ENCODE results near the gene GRK3.
"Not testable (repeated sequence)": the region's sequence is repeated elsewhere in the genome, so short reads cannot be mapped to it uniquely, and the experiment has no call there.

GRK3 gene

DNA sequence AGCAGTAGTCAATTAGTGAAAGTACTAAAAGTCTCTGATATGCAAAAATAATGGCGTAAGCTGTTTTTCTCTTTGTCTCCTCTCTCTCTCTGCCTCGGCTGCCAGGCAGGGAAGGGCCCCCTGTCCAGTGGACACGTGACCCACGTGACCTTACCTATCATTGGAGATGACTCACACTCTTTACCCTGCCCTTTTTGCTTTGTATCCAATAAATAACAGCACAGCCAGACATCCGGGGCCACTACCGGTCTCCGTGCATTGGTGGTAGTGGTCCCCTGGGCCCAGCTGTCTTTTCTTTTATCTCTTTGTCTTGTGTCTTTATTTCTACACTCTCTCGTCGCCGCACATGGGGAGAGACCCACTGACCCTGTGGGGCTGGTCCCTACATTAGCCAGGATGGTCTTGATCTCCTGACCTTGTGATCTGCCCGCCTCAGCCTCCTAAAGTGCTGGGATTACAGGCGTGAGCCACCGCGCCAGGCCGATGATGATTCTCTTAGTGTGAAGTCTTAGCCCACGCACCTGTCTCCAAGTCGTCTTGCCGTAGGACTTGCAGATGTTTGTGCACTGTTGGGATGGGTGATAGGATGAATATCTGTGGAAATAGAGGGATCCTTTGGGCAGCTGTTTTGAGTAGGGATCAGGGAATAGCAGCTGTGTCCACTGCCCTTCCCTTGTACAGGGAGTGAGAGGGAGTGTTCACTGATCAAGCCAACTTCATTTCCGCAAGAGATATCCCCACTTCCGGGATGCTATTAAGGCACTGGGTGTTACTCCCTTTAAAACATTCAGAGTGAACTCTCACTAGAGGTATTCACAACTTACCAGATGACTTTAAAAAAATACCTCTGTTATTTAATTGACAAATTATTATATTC is 61.5 kb downstream of the GRK3 start:
- H3K36me3 ChIP-seq (ENCODE audit: insufficient read depth, low read length); H3K4me3 ChIP-seq (ENCODE audit: low read depth, low read length); H2AFZ ChIP-seq (ENCODE audit: low read length, unreplicated experiment); H3K27me3 ChIP-seq (ENCODE audit: insufficient read depth, low read length); H3K79me2 ChIP-seq (ENCODE audit: control insufficient read depth, insufficient read depth, low read length, unreplicated experiment); H3K27ac ChIP-seq (ENCODE audit: low read depth, low read length); H3K4me1 ChIP-seq (ENCODE audit: control insufficient read depth, insufficient read depth, low read length, unreplicated experiment): not testable (repeated sequence)

DNA sequence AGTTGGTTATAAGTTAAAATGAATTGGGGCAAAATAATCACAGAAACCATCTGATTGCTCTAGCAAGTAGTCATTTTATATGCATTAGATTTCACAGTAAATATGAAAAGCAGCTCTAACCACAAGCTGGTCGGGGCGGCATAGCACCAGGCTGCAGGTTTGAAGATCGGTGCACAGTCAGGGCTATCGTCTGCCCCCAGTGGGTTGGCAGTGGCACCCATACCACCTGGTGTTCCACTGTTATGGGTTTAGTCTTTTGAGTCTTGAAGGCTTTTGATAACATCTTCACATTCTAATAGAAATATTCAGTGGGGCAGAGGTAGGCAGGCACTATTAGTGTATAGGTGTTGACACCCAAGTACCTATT is 62.1 kb downstream of the GRK3 start:
- H3K36me3 ChIP-seq (ENCODE audit: insufficient read depth, low read length), result no peaks in the 10 kb centered on the region
- no peak overlapping the region for H3K27ac ChIP-seq (ENCODE audit: low read depth, low read length)
- no peaks in the 10 kb centered on the region for H3K79me2 ChIP-seq (ENCODE audit: control insufficient read depth, insufficient read depth, low read length, unreplicated experiment)
- H3K4me3 ChIP-seq (ENCODE audit: low read depth, low read length), result no peak overlapping the region
- H3K4me1 ChIP-seq (ENCODE audit: control insufficient read depth, insufficient read depth, low read length, unreplicated experiment), result no peaks in the 10 kb centered on the region
- no peak overlapping the region for H2AFZ ChIP-seq (ENCODE audit: low read length, unreplicated experiment)
- H3K27me3 ChIP-seq (ENCODE audit: insufficient read depth, low read length), result 0 out of 2 replicates have a peak, but pooled peaks cover 4% of the 10 kb centered on the region

DNA sequence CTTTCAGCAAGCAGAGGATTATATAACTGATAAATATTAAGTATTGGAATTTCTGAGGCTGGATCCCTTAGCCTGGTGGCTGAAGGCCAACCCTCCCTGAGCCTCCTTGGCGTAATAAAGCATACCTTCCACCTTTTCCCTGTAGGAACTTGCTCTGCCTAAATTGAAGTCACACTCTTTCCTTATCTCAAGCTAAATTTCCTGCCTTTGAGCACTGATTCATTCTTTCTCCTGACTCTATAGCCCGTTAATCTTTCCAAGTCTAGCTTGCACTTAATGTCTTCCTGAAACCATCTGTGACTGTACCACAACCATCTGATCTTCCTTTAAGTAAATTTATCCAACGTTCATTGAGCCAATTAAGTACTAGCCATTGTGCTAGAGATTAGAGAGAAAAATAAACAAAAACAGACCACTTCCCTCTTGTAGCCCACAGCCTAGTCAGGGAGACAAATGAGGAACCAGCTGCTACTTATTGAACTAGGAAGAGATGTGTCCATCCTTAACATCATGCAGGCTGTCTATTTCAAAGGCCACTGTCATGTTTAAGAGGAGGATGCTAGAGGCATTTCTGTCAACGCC is 62.9 kb downstream of the GRK3 start:
- Histone ChIP-seq H3K79me2 (ENCODE audit: control insufficient read depth, insufficient read depth, low read length, unreplicated experiment) (no peaks in the 10 kb centered on the region), H3K4me1 (ENCODE audit: control insufficient read depth, insufficient read depth, low read length, unreplicated experiment) (no peaks in the 10 kb centered on the region), H3K36me3 (ENCODE audit: insufficient read depth, low read length) (no peaks in the 10 kb centered on the region), H2AFZ (ENCODE audit: low read length, unreplicated experiment) (no peak overlapping the region), H3K4me3 (ENCODE audit: low read depth, low read length) (no peak overlapping the region), H3K27me3 (ENCODE audit: insufficient read depth, low read length) (0 out of 2 replicates have a peak, but pooled peaks cover 4% of the 10 kb centered on the region), H3K27ac (ENCODE audit: low read depth, low read length) (no peak overlapping the region)

DNA sequence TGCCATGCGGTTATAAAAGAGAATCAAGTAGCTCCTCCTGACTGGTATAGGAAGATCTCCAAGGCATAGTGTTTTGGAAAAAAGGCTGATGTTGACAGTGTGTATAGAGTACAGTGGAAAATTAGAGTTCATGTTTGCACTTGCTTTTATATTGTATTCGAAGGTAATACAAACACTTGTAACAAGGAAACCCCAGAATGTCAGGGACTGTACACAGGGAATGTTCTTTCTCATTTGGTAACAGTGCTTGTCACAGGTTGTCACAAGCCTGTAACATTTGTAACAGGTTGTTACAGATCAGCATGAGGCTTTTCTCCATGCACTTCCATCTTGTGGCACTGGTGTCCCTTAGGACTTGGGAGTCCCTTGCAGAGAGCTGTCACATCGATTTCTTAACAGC is 64.0 kb downstream of the GRK3 start:
- Histone ChIP-seq H3K4me1 (ENCODE audit: control insufficient read depth, insufficient read depth, low read length, unreplicated experiment) (no peaks in the 10 kb centered on the region), H3K79me2 (ENCODE audit: control insufficient read depth, insufficient read depth, low read length, unreplicated experiment) (no peaks in the 10 kb centered on the region), H3K27ac (ENCODE audit: low read depth, low read length) (no peak overlapping the region), H3K27me3 (ENCODE audit: insufficient read depth, low read length) (0 out of 2 replicates have a peak, but pooled peaks cover 4% of the 10 kb centered on the region), H3K36me3 (ENCODE audit: insufficient read depth, low read length) (no peaks in the 10 kb centered on the region), H3K4me3 (ENCODE audit: low read depth, low read length) (no peak overlapping the region), H2AFZ (ENCODE audit: low read length, unreplicated experiment) (no peak overlapping the region)

DNA sequence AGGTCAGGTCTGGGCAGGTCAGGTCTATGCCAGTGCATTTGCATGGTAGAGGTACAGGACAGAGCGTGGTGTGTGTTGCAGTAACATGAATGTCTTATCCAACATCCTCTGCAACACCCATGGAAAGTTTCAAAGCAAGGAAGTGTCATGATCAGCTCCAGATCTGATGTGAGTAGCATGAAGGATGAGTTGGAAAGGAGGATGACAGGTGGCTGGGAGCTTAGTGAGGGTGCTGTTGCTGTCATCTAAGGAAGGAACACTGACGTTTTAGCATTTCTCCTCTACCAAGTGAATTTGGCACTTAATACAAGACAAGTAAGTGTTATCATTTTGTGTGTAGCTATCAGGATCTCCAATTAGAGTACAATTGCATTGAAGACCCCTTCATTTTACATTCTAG is 65.1 kb downstream of the GRK3 start:
- no peaks in the 10 kb centered on the region for H3K36me3 ChIP-seq (ENCODE audit: insufficient read depth, low read length)
- 0 out of 2 replicates have a peak, but pooled peaks cover 4% of the 10 kb centered on the region for H3K27me3 ChIP-seq (ENCODE audit: insufficient read depth, low read length)
- no peaks in the 10 kb centered on the region for H3K4me1 ChIP-seq (ENCODE audit: control insufficient read depth, insufficient read depth, low read length, unreplicated experiment)
- H3K27ac ChIP-seq (ENCODE audit: low read depth, low read length), result no peak overlapping the region
- H3K4me3 ChIP-seq (ENCODE audit: low read depth, low read length), result no peak overlapping the region
- H3K79me2 ChIP-seq (ENCODE audit: control insufficient read depth, insufficient read depth, low read length, unreplicated experiment), result no peaks in the 10 kb centered on the region
- H2AFZ ChIP-seq (ENCODE audit: low read length, unreplicated experiment), result no peak overlapping the region

DNA sequence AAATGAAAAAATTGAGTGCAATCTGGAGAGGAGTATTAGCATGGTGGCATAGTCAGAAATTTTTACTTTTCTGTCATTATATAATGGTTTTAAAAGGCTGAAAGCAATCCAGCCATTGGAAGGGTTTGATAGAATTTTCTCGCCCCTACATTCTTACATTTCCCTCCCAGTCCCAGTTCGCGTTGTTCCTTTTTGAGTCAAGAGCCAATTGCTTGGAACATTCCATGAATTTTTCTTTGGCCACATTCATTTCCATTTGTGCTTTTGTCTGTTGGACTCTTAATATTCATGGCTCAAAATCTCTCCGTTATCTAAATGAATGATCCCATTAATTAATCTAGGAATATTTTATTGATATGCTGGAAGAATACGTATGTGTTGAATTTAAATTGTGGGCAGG is 66.0 kb downstream of the GRK3 start:
- H3K79me2 ChIP-seq (ENCODE audit: control insufficient read depth, insufficient read depth, low read length, unreplicated experiment), result no peaks in the 10 kb centered on the region
- no peak overlapping the region for H2AFZ ChIP-seq (ENCODE audit: low read length, unreplicated experiment)
- H3K27me3 ChIP-seq (ENCODE audit: insufficient read depth, low read length), result 0 out of 2 replicates have a peak, but pooled peaks cover 4% of the 10 kb centered on the region
- H3K27ac ChIP-seq (ENCODE audit: low read depth, low read length), result no peak overlapping the region
- H3K36me3 ChIP-seq (ENCODE audit: insufficient read depth, low read length), result no peaks in the 10 kb centered on the region
- H3K4me1 ChIP-seq (ENCODE audit: control insufficient read depth, insufficient read depth, low read length, unreplicated experiment), result no peaks in the 10 kb centered on the region
- H3K4me3 ChIP-seq (ENCODE audit: low read depth, low read length), result no peak overlapping the region

DNA sequence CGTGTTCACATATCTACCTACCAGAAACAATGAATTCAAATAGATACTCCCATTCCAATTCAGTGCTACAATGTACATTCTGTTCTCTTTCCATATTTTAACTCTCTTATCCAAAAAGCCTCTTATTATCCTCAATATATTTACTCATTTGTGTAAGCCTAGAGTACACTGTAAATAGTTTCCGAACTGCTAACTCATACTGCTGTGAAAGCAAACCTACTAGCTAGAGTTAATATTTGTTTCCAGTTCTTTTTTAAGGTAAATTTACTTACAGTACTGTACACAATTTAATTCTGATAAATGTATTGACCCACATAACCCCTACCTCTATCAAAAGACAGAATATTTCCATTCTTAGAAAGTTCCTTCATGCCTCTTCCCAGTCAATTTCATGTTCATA is 71.8 kb downstream of the GRK3 start:
- Histone ChIP-seq H3K79me2 (ENCODE audit: control insufficient read depth, insufficient read depth, low read length, unreplicated experiment) (no peaks in the 10 kb centered on the region), H2AFZ (ENCODE audit: low read length, unreplicated experiment) (no peak overlapping the region), H3K36me3 (ENCODE audit: insufficient read depth, low read length) (no peaks in the 10 kb centered on the region), H3K27ac (ENCODE audit: low read depth, low read length) (no peak overlapping the region), H3K27me3 (ENCODE audit: insufficient read depth, low read length) (no peaks in the 10 kb centered on the region), H3K4me1 (ENCODE audit: control insufficient read depth, insufficient read depth, low read length, unreplicated experiment) (no peaks in the 10 kb centered on the region), H3K4me3 (ENCODE audit: low read depth, low read length) (no peak overlapping the region)

DNA sequence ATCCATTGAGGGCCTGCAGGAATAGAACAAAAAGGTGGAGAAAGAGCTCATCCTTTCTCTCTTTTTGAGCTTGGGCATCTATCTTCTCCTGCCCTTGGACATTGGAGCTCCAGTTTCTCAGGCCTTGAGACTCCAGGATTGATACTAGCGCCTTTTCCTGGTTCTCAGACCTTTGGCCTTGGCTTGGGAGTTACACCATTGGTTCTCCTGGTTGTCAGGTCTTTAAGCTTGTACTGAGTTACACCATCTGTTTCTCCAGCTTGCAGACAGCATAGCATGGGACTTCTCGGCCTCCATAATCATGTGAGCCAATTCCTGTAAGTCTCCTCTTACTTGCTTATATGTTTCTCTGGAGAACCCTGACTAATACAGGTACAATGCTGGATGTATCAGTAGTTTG is 72.6 kb downstream of the GRK3 start:
- Histone ChIP-seq H3K4me3 (ENCODE audit: low read depth, low read length) (no peak overlapping the region), H3K27ac (ENCODE audit: low read depth, low read length) (no peak overlapping the region), H3K27me3 (ENCODE audit: insufficient read depth, low read length) (no peaks in the 10 kb centered on the region), H3K36me3 (ENCODE audit: insufficient read depth, low read length) (no peaks in the 10 kb centered on the region), H3K79me2 (ENCODE audit: control insufficient read depth, insufficient read depth, low read length, unreplicated experiment) (no peaks in the 10 kb centered on the region), H3K4me1 (ENCODE audit: control insufficient read depth, insufficient read depth, low read length, unreplicated experiment) (no peaks in the 10 kb centered on the region), H2AFZ (ENCODE audit: low read length, unreplicated experiment) (no peak overlapping the region)

DNA sequence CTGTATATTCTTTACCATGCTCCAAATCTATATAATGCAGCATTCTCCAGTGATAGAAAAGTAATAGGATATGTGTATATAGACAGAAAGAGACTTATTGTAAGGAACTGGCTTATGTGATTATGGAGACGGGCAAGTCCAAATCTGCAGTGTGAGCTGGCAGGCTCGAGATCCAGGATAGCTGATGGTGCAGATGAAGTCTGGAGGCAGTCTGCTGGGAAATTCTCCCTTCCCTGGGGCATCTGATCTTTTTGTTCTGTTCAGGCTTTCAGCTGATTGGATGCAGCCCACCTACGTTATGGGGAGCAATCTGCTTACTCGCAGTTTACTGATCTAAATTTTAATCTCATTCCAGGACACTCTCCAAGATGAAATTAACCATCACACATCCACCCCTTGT is 73.2 kb downstream of the GRK3 start:
- no peaks in the 10 kb centered on the region for H3K36me3 ChIP-seq (ENCODE audit: insufficient read depth, low read length)

DNA sequence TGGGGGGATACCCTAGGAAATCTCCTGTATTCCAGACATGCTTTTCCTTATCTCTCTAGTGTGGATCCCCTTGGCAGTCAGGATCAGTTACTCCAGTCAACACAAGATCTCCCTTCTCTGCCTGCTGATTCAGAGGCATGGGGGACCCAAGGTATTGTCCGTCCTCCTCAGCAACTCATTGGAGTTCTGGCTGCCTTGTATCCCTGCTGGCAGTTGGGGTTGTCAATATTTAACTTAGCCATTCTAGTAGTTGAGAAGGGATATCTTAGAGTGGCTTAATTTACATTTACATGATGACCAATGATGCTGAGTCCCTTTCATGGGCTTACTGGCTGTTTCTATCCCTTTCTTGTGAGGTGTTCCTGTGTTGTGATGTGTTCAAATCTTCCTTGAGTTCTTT is 74.2 kb downstream of the GRK3 start:
- H3K27me3 ChIP-seq (ENCODE audit: insufficient read depth, low read length), result no peaks in the 10 kb centered on the region
- H3K4me1 ChIP-seq (ENCODE audit: control insufficient read depth, insufficient read depth, low read length, unreplicated experiment), result no peaks in the 10 kb centered on the region
- H2AFZ ChIP-seq (ENCODE audit: low read length, unreplicated experiment), result no peak overlapping the region
- H3K27ac ChIP-seq (ENCODE audit: low read depth, low read length), result no peak overlapping the region
- H3K4me3 ChIP-seq (ENCODE audit: low read depth, low read length), result no peak overlapping the region
- no peaks in the 10 kb centered on the region for H3K79me2 ChIP-seq (ENCODE audit: control insufficient read depth, insufficient read depth, low read length, unreplicated experiment)
- no peaks in the 10 kb centered on the region for H3K36me3 ChIP-seq (ENCODE audit: insufficient read depth, low read length)

More for the DNA sequence above, 73.2 kb downstream of the GRK3 start:
- H2AFZ ChIP-seq (ENCODE audit: low read length, unreplicated experiment), result no peak overlapping the region
- no peaks in the 10 kb centered on the region for H3K27me3 ChIP-seq (ENCODE audit: insufficient read depth, low read length)
- H3K4me3 ChIP-seq (ENCODE audit: low read depth, low read length), result no peak overlapping the region
- H3K79me2 ChIP-seq (ENCODE audit: control insufficient read depth, insufficient read depth, low read length, unreplicated experiment), result no peaks in the 10 kb centered on the region
- no peaks in the 10 kb centered on the region for H3K4me1 ChIP-seq (ENCODE audit: control insufficient read depth, insufficient read depth, low read length, unreplicated experiment)
- H3K27ac ChIP-seq (ENCODE audit: low read depth, low read length), result no peak overlapping the region

DNA sequence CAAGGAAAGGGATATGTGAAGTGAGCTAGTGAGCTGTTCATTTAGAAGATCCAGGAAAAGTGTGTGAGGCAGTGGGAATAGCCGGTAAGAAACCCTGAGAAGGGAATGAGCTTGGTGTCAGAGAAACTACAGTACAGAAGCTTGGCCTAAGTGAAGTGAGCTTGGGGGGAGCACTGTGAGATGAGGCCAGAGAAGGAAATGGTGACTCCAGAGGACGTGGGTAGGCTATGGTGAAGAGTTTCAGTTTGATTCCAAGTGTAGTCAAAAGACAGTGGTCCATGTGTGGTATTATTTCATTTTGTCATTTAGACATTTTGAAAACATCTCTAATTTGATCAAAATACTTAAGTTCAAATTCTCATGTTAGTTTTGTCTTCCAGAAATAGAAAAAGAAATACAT is 77.2 kb downstream of the GRK3 start:
- Histone ChIP-seq H3K27me3 (ENCODE audit: insufficient read depth, low read length) (no peaks in the 10 kb centered on the region), H3K36me3 (ENCODE audit: insufficient read depth, low read length) (no peaks in the 10 kb centered on the region), H3K4me3 (ENCODE audit: low read depth, low read length) (no peak overlapping the region), H3K4me1 (ENCODE audit: control insufficient read depth, insufficient read depth, low read length, unreplicated experiment) (peaks cover 5% of the 10 kb centered on the region), H3K27ac (ENCODE audit: low read depth, low read length) (no peak overlapping the region), H2AFZ (ENCODE audit: low read length, unreplicated experiment) (no peak overlapping the region), H3K79me2 (ENCODE audit: control insufficient read depth, insufficient read depth, low read length, unreplicated experiment) (no peaks in the 10 kb centered on the region)

Measured in ACC112 (cell line).